ENCODE measurements around the gene AIPL1.

Gene AIPL1

GRCh38 chr17:6448473-6448872 lies 13.6 kb upstream of the AIPL1 start:
- no peak for DNase-seq

- DNase-seq, result no peak
These were observed 11.7 kb upstream of the AIPL1 start for GRCh38 chr17:6446516-6447100.

GRCh38 chr17:6444571-6445335 lies 9.8 kb upstream of the AIPL1 start:
- DNase-seq, result no peak

- peak; percentile 90 for DNase-seq
These were observed 9.0 kb upstream of the AIPL1 start, which contains the start of gene PIMREG for GRCh38 chr17:6443692-6444570. TSS of gene PIMREG (plus strand) at chr17:6444455. CDS start at chr17:6445111, 656 bp downstream.

- no peak for DNase-seq
These were observed 7.9 kb upstream of the AIPL1 start for GRCh38 chr17:6442775-6443174.

- no peak for DNase-seq
These were observed 5.0 kb upstream of the AIPL1 start for GRCh38 chr17:6439951-6440350.

GRCh38 chr17:6437956-6438355 lies 3.0 kb upstream of the AIPL1 start:
- no peak for DNase-seq

GRCh38 chr17:6437466-6437865 lies 2.5 kb upstream of the AIPL1 start:
- DNase-seq, result no peak

- DNase-seq, result peak; percentile 81
These were observed 1.0 kb upstream of the AIPL1 start for GRCh38 chr17:6435968-6436367.

GRCh38 chr17:6430769-6431168 lies 4.2 kb downstream of the AIPL1 start:
- no peak for DNase-seq

- DNase-seq, result no peak
These were observed 5.7 kb downstream of the AIPL1 start for GRCh38 chr17:6429266-6429665.

GRCh38 chr17:6428207-6428965 lies 6.5 kb downstream of the AIPL1 start:
- DNase-seq, result no peak

GRCh38 chr17:6427279-6427781 lies 7.6 kb downstream of the AIPL1 start:
- DNase-seq, result peak; percentile 31

GRCh38 chr17:6426356-6427101 lies 8.4 kb downstream of the AIPL1 start:
- DNase-seq, result no peak

- DNase-seq, result no peak
These were observed 9.5 kb downstream of the AIPL1 start for GRCh38 chr17:6425407-6425806.

GRCh38 chr17:6423931-6424330 lies 11.0 kb downstream of the AIPL1 start:
- DNase-seq, result no peak

- no peak for DNase-seq
These were observed 12.2 kb downstream of the AIPL1 start for GRCh38 chr17:6422654-6423241.

GRCh38 chr17:6421700-6422604 lies 13.0 kb downstream of the AIPL1 start:
- DNase-seq, result peak; percentile 84

GRCh38 chr17:6420173-6420641 lies 14.7 kb downstream of the AIPL1 start:
- peak; percentile 33 for DNase-seq

GRCh38 chr17:6415616-6416015 lies 19.3 kb downstream of the AIPL1 start:
- DNase-seq, result no peak

Measured in hematopoietic multipotent progenitor cell treated with erythropoietin and hydrocortisone succinate and interleukin-3 and kit ligand, for 6 days (in vitro differentiated cells).